Measurements from ENCODE around the gene TBC1D4. TPM values are rescaled to one million over a fixed set of nuclear protein-coding genes. Genes with fewer than 3 reads are reported as not detected.

The TBC1D4 gene
- total and polyA plus RNA-seq, 10 of the 15 experiments (the other 5 are each of a cell fraction or from before 2014, with no cell fraction given) = 11.0 to 38.6 (median 25.5) TPM

DNA sequence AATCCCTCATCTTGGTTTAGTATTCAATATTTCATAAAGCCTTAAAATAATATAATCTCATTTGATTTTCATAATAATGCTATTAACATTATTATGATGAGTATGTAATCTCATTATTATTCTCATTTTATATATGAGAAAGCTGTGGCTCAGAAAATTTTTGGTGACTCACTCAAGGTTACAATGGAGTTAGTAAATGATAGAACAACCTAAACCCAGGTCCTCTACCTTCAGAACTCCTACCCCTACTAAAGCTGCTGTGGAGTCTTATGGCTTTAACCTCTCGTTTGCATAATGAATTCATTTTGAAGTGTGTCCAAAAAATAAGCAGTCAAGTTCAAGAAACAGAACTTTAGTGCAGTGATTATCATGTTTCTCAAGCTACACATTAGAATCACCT lies 226.3 kb downstream of the TBC1D4 start:
- CTCF ChIA-PET = interaction anchor here (0.6 to 2.0 kb wide), 3 partner anchors 27 to 111 kb away, joined by 3 to 10 read pairs (median 3); no protein-coding TSS in a partner anchor
- no peaks in the 10 kb centered on the region for H3K36me3 ChIP-seq (ENCODE audit: control insufficient read depth in 2 of 2, insufficient read depth in 2 of 2, low read length in 1 of 2)
- no peak overlapping the region for H3K4me2 ChIP-seq (ENCODE audit: control insufficient read depth, insufficient read depth)
- intact Hi-C loops (cut with micrococcal nuclease; ENCODE audit: unreplicated experiment) (no loop called here), in situ Hi-C loops (cut with MboI) (no loop called here)
- no peak overlapping the region for H3K27ac ChIP-seq (ENCODE audit: control insufficient read depth, insufficient read depth)
- SMC1A ChIA-PET (ENCODE audit: uncharacterized antibody, unreplicated experiment) = interaction anchor here (0.9 to 1.2 kb wide), 2 partner anchors 111 to 227 kb away, joined by 3 to 5 read pairs; partner anchors contain the start of gene TBC1D4
- FAIRE-seq = no peak
- no peak for DNase-seq (ENCODE audit: low read depth, low spot score)
- no peaks in the 10 kb centered on the region for H3K9me3 ChIP-seq (replicated peaks; ENCODE audit: control insufficient read depth, insufficient read depth, low read length)
- no peaks in the 10 kb centered on the region for H3K79me2 ChIP-seq (ENCODE audit: control insufficient read depth, insufficient read depth, low read length)
- 0 out of 4 replicates have a peak, but pooled peaks cover 0 to 3% of the 10 kb centered on the region in 2 experiments for H3K27me3 ChIP-seq (replicated peaks in 1 of 2; ENCODE audit: control insufficient read depth in 2 of 2, insufficient read depth in 2 of 2, low read length in 1 of 2)
- RAD21 ChIA-PET (ENCODE audit: unreplicated experiment) = interaction anchor here (1.6 kb wide), 1 partner anchor 111 kb away, joined by 6 read pairs; no protein-coding TSS in a partner anchor
- WGBS (ENCODE audit: insufficient coverage, insufficient replicate concordance, low lambda C conversion rate, missing lambda C conversion rate) = 0% methylated on average over 1 of the region's 1 CpG
- ATAC-seq = no peak
- POLR2A ChIA-PET = interaction anchor here (0.5 kb wide), 1 partner anchor 479 kb away, joined by 4 read pairs; no protein-coding TSS in a partner anchor
- H3K9ac ChIP-seq (ENCODE audit: control insufficient read depth, insufficient read depth, low read length) = no peak overlapping the region
- no peaks in the 10 kb centered on the region for H4K20me1 ChIP-seq (ENCODE audit: control insufficient read depth, insufficient read depth)
- H2AFZ ChIP-seq (ENCODE audit: control insufficient read depth, low read depth, low read length) = no peak overlapping the region
- no peaks in the 10 kb centered on the region for H3K4me1 ChIP-seq (ENCODE audit: control insufficient read depth, insufficient read depth, low read length)
- no TSS peak for BruUV-seq (replicated peaks)
- H3K4me3 ChIP-seq = no peak overlapping the region
- TF ChIP-seq STAT1 (conservative IDR thresholded peaks at IDR 0.05) (no peak), PAX8 (IDR thresholded peaks at IDR 0.05) (no peak), NFYB (IDR thresholded peaks at IDR 0.05; ENCODE audit: insufficient read depth, low read depth, low read length) (no peak), RFX5 (IDR thresholded peaks at IDR 0.05; ENCODE audit: low read depth, low read length) (no peak), TBL1XR1 (IDR thresholded peaks at IDR 0.05; ENCODE audit: low read depth, low read length) (no peak), ZBTB4 (CRISPR knock-in tag; IDR thresholded peaks at IDR 0.05) (no peak), EED (IDR thresholded peaks at IDR 0.05; ENCODE audit: low read depth) (no peak), MEF2A (IDR thresholded peaks at IDR 0.05; ENCODE audit: insufficient read depth, low read depth, low read length) (no peak), PRDM15 (CRISPR knock-in tag; IDR thresholded peaks at IDR 0.05) (no peak), EP300 (IDR thresholded peaks at IDR 0.05; ENCODE audit: borderline replicate concordance in 1 of 2, control insufficient read depth in 1 of 2, low read depth in 2 of 2, low read length in 2 of 2) (no peak)
- TF ChIP-seq, protein P1, sequence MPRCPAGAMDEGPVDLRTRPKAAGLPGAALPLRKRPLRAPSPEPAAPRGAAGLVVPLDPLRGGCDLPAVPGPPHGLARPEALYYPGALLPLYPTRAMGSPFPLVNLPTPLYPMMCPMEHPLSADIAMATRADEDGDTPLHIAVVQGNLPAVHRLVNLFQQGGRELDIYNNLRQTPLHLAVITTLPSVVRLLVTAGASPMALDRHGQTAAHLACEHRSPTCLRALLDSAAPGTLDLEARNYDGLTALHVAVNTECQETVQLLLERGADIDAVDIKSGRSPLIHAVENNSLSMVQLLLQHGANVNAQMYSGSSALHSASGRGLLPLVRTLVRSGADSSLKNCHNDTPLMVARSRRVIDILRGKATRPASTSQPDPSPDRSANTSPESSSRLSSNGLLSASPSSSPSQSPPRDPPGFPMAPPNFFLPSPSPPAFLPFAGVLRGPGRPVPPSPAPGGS (IDR thresholded peaks at IDR 0.05; ENCODE audit: borderline replicate concordance, insufficient read depth, low read depth, low read length, poor library complexity, severe bottlenecking) = no peak
- TF ChIP-seq, protein P2, sequence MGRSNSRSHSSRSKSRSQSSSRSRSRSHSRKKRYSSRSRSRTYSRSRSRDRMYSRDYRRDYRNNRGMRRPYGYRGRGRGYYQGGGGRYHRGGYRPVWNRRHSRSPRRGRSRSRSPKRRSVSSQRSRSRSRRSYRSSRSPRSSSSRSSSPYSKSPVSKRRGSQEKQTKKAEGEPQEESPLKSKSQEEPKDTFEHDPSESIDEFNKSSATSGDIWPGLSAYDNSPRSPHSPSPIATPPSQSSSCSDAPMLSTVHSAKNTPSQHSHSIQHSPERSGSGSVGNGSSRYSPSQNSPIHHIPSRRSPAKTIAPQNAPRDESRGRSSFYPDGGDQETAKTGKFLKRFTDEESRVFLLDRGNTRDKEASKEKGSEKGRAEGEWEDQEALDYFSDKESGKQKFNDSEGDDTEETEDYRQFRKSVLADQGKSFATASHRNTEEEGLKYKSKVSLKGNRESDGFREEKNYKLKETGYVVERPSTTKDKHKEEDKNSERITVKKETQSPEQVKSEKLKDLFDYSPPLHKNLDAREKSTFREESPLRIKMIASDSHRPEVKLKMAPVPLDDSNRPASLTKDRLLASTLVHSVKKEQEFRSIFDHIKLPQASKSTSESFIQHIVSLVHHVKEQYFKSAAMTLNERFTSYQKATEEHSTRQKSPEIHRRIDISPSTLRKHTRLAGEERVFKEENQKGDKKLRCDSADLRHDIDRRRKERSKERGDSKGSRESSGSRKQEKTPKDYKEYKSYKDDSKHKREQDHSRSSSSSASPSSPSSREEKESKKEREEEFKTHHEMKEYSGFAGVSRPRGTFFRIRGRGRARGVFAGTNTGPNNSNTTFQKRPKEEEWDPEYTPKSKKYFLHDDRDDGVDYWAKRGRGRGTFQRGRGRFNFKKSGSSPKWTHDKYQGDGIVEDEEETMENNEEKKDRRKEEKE (IDR thresholded peaks at IDR 0.05) = no peak

All from GM12878 (cell line).